HepG2 (cell line): ENCODE results near the gene TGM6. TPM values are rescaled to one million over a fixed set of nuclear protein-coding genes. Genes with fewer than 3 reads are reported as not detected.
A peak's percentile ranks its signal among the peaks of the same experiment; 100 is the strongest.

Experiments
- ATAD3A ChIP-seq: sonication (generic); formaldehyde crosslinking; IDR thresholded peaks from 2 replicates; pipeline ENCODE4 v1.4.0; 2020; ENCODE audit warnings: missing genetic modification reagents
- DMAP1 ChIP-seq: IDR thresholded peaks from 2 replicates; pipeline ENCODE4 v1.6.1; 2016
- DNMT3B ChIP-seq: conservative IDR thresholded peaks from 2 replicates; pipeline ENCODE4 v1.6.1; 2016; ENCODE audit warnings: missing biosample characterization, control low read depth
- ELF1 ChIP-seq: sonication (generic); formaldehyde crosslinking; IDR thresholded peaks from 2 replicates; pipeline ENCODE4 v1.4.0; 2020; ENCODE audit warnings: missing genetic modification reagents
- GATAD1 ChIP-seq: IDR thresholded peaks from 2 replicates; pipeline ENCODE4 v1.6.1; 2016; ENCODE audit warnings: missing genetic modification reagents, missing compliant biosample characterization
- KAT7 ChIP-seq: IDR thresholded peaks from 2 replicates; pipeline ENCODE4 v1.6.1; 2018; ENCODE audit warnings: borderline replicate concordance, missing compliant biosample characterization
- MTA3 ChIP-seq: sonication (generic); formaldehyde crosslinking; IDR thresholded peaks from 2 replicates; pipeline ENCODE4 v1.4.0; 2020; ENCODE audit warnings: missing genetic modification reagents
- MYNN ChIP-seq: sonication (generic); formaldehyde crosslinking; IDR thresholded peaks from 2 replicates; pipeline ENCODE4 v1.4.0; 2020; ENCODE audit warnings: mild to moderate bottlenecking, low read depth, missing genetic modification reagents
- NFRKB ChIP-seq: fragments of 450-650 bp; IDR thresholded peaks from 2 replicates; pipeline ENCODE4 v1.6.1; 2017
- NR2F6 ChIP-seq, 2 experiments: IDR thresholded peaks; 2 replicates each; pipeline ENCODE4 v1.6.1; 2016; ENCODE audit warnings: antibody characterized with exemption in 1 of 2, mild to moderate bottlenecking in 1 of 2
- PAWR ChIP-seq: sonication (generic); formaldehyde crosslinking; IDR thresholded peaks from 2 replicates; pipeline ENCODE4 v1.4.0; 2020; ENCODE audit warnings: missing genetic modification reagents, mild to moderate bottlenecking, borderline replicate concordance
- PCBP1 ChIP-seq: fragments of 200-400 bp; formaldehyde crosslinking; IDR thresholded peaks from 2 replicates; pipeline ENCODE4 v1.6.1; 2017; ENCODE audit warnings: mild to moderate bottlenecking, low read depth, low read length, borderline replicate concordance
- POGZ ChIP-seq: sonication (generic); formaldehyde crosslinking; IDR thresholded peaks from 2 replicates; pipeline ENCODE4 v1.4.0; 2020; ENCODE audit warnings: mild to moderate bottlenecking, missing genetic modification reagents
- RELA ChIP-seq: sonication (generic); formaldehyde crosslinking; IDR thresholded peaks from 2 replicates; pipeline ENCODE4 v1.4.0; 2020; ENCODE audit warnings: missing genetic modification reagents
- SALL2 ChIP-seq: sonication (generic); formaldehyde crosslinking; IDR thresholded peaks from 2 replicates; pipeline ENCODE4 v1.8.1; 2023; ENCODE audit warnings: mild to moderate bottlenecking, missing genetic modification reagents, inconsistent platforms
- SNAI1 ChIP-seq: sonication (generic); formaldehyde crosslinking; IDR thresholded peaks from 2 replicates; pipeline ENCODE4 v1.5.0; 2020; ENCODE audit warnings: mild to moderate bottlenecking, missing genetic modification reagents, borderline replicate concordance
- SRF ChIP-seq: IDR thresholded peaks from 2 replicates; pipeline ENCODE4 v1.6.1; 2011; ENCODE audit warnings: mild to moderate bottlenecking, low read depth, low read length, moderate library complexity
- SRY ChIP-seq: sonication (generic); formaldehyde crosslinking; IDR thresholded peaks from 2 replicates; pipeline ENCODE4 v1.8.0; 2022; ENCODE audit warnings: mild to moderate bottlenecking, missing genetic modification reagents
- TSC22D2 ChIP-seq: sonication (generic); formaldehyde crosslinking; IDR thresholded peaks from 2 replicates; pipeline ENCODE4 v1.5.1; 2020; ENCODE audit warnings: missing genetic modification reagents, mild to moderate bottlenecking, borderline replicate concordance
- ZBTB7A ChIP-seq: sonication (generic); formaldehyde crosslinking; IDR thresholded peaks from 2 replicates; pipeline ENCODE4 v1.8.0; 2022; ENCODE audit warnings: mild to moderate bottlenecking, missing genetic modification reagents
- ZBTB7B ChIP-seq: sonication (generic); formaldehyde crosslinking; IDR thresholded peaks from 2 replicates; pipeline ENCODE4 v1.4.0; 2020; ENCODE audit warnings: missing genetic modification reagents
- ZFP36 ChIP-seq: fragments of 150-350 bp; IDR thresholded peaks from 2 replicates; pipeline ENCODE4 v1.6.1; 2018; ENCODE audit warnings: borderline replicate concordance, low read length, low read depth; ENCODE audit not compliant: partially characterized antibody
- ZNF180 ChIP-seq: sonication (generic); formaldehyde crosslinking; IDR thresholded peaks from 2 replicates; pipeline ENCODE4 v1.4.0; 2020; ENCODE audit warnings: low read depth, missing genetic modification reagents, borderline replicate concordance
- ZNF230 ChIP-seq: sonication (generic); formaldehyde crosslinking; IDR thresholded peaks from 2 replicates; pipeline ENCODE4 v1.4.0; 2020; ENCODE audit warnings: mild to moderate bottlenecking, missing genetic modification reagents
- ZNF281 ChIP-seq: sonication (generic); formaldehyde crosslinking; IDR thresholded peaks from 2 replicates; pipeline ENCODE4 v1.4.0; 2020; ENCODE audit warnings: missing genetic modification reagents, borderline replicate concordance
- ZNF3 ChIP-seq: IDR thresholded peaks from 2 replicates; pipeline ENCODE4 v1.7.0; 2017; ENCODE audit warnings: inconsistent platforms
- ZNF552 ChIP-seq: sonication (generic); formaldehyde crosslinking; IDR thresholded peaks from 2 replicates; pipeline ENCODE4 v1.9.0; 2022; ENCODE audit warnings: missing genetic modification reagents, mild to moderate bottlenecking, borderline replicate concordance
- ZNF564 ChIP-seq: sonication (generic); formaldehyde crosslinking; IDR thresholded peaks from 2 replicates; pipeline ENCODE4 v1.8.1; 2023; ENCODE audit warnings: mild to moderate bottlenecking, missing genetic modification reagents
- ZNF660 ChIP-seq: sonication (generic); formaldehyde crosslinking; IDR thresholded peaks from 2 replicates; pipeline ENCODE4 v1.5.1; 2020; ENCODE audit warnings: mild to moderate bottlenecking, low read depth, missing genetic modification reagents, borderline replicate concordance
- ZNF7 ChIP-seq: IDR thresholded peaks from 2 replicates; pipeline ENCODE4 v1.6.1; 2016; ENCODE audit warnings: missing biosample characterization, missing genetic modification reagents
- polyA plus RNA-seq, 8 experiments: library from polyadenylated mRNA; depleted of rRNA in 3 of 8; stranded (reverse) in 7 of 8; unstranded in 1 of 8; fragments of >200 nt; fragmentation: Illumina TruSeq in 4 of 8; extraction: Trizol in 4 of 8; gene quantifications; 2 replicates each; pipeline versions ENCODE4 v1.2.1 to v1.2.3, GENCODE V29; 2011 to 2016; ENCODE audit warnings: low read depth in 4 of 8, missing spikeins in 1 of 8, mixed read lengths in 1 of 8; ENCODE audit not compliant: insufficient read depth in 1 of 8
- total RNA-seq, 5 experiments: library from RNA; depleted of rRNA; stranded (reverse); fragments of >200 nt; fragmentation: Illumina TruSeq; extraction: Trizol; gene quantifications; 2 replicates each; pipeline ENCODE4 v1.2.3, GENCODE V29; 2016; ENCODE audit warnings: low read depth in 1 of 5

Gene TGM6
- total and polyA plus RNA-seq, 2 of the 13 experiments (the other 11 are each of a cell fraction or from before 2014, with no cell fraction given), result not detected

DNA sequence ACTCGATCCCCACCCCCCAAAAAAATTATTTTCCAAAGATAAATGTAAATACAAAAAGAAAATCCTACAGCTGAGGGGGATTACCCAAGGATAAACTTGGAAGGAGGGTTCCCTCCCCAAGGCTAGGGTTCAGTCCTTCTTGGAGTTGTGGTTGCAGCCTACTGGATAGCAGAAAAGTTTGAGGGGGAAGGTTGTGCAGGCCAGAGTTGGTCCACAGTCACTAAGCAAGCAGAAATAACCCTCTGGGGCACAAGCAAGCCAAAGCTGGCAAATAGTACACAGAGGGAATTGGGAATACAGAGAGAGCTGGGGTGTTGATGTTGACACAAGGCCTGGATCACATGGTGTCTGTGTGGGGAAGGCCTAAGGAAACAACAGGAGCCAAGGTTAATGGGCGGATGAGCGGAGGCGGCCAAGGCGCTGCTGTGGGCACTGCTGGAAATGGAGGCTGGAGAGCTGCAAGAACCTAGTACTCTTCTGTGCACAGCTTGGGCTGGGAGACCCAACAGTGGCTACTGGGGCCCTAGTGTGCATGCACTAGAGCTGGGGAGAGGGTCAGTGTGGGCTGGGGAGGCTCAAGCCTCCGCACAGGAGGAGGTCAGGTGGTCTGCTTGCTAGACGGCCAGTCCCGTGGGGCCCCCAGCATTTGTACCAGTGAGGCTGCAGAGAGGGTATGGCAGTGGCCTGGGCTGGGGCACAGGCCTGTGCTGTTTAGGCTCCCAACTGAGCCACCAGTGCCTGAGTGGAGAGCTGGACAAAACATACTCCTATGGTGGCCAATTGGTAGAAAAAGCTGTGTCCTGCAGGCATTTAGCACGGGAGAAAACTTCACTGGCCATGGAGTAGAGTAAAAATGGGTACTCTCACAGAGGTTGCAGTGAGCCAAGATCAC lies 95.4 kb downstream of the TGM6 start (continued):
- TF ChIP-seq ZNF281 (peak; percentile 75; the same call in 1 of the 2 replicates), RELA (peak; percentile 66; the same call in 1 of the 2 replicates), ZFP36 (no peak), ZNF564 (CRISPR knock-in tag) (0 out of 2 replicates have a peak, but pooled peaks have one; percentile 81), SALL2 (CRISPR knock-in tag) (peak; percentile 76; the same call in 1 of the 2 replicates), SRF (no peak), SNAI1 (CRISPR knock-in tag) (peak; percentile 46; the same call in 1 of the 2 replicates), DNMT3B (CRISPR knock-in tag) (peak; percentile 64; the same call in 1 of the 2 replicates), ZNF3 (CRISPR knock-in tag) (no peak), ZNF552 (CRISPR knock-in tag) (peak; percentile 58; the same call in 1 of the 2 replicates), ATAD3A (peak; percentile 56; the same call in 1 of the 2 replicates), PAWR (CRISPR knock-in tag) (no peak), ELF1 (peak; percentile 45; the same call in 1 of the 2 replicates), ZNF660 (CRISPR knock-in tag) (no peak), MTA3 (CRISPR knock-in tag) (no peak), NFRKB (no peak), GATAD1 (CRISPR knock-in tag) (peak; percentile 78; the same call in 1 of the 2 replicates), TSC22D2 (CRISPR knock-in tag) (0 out of 2 replicates have a peak, but pooled peaks have one; percentile 15), SRY (CRISPR knock-in tag) (no peak), ZBTB7B (CRISPR knock-in tag) (peak; percentile 43; the same call in 1 of the 2 replicates), ZNF7 (CRISPR knock-in tag) (peak; percentile 60; the same call in 1 of the 2 replicates), MYNN (CRISPR knock-in tag) (0 out of 2 replicates have a peak, but pooled peaks have one; percentile 88), POGZ (CRISPR knock-in tag) (peak; percentile 90), PCBP1 (0 out of 2 replicates have a peak, but pooled peaks have one; percentile 53), ZBTB7A (CRISPR knock-in tag) (no peak), ZNF230 (CRISPR knock-in tag) (peak; percentile 91; the same call in 1 of the 2 replicates), DMAP1 (CRISPR knock-in tag) (peak; percentile 72), KAT7 (peak; percentile 75), NR2F6 (IDR thresholded peaks at IDR 0.05) (peak; percentile 72), NR2F6 (CRISPR knock-in tag; IDR thresholded peaks at IDR 0.05) (peak; percentile 79), ZNF180 (CRISPR knock-in tag) (no peak)
